HepG2 (cell line): ENCODE measurements around the gene ZNF324B. TPM values are rescaled to one million over a fixed set of nuclear protein-coding genes. Genes with fewer than 3 reads are reported as not detected.

Experiments
- CENPX ChIP-seq: sonication (generic); formaldehyde crosslinking; IDR thresholded peaks from 2 replicates; pipeline ENCODE4 v1.9.0; 2021; ENCODE audit warnings: mild to moderate bottlenecking, missing genetic modification reagents, moderate library complexity
- CREB1 ChIP-seq, 2 experiments: fragments of 450-650 bp in 1 of 2; IDR thresholded peaks; 2 replicates each; pipeline ENCODE4 v1.6.1; 2016 to 2017; ENCODE audit warnings: control low read depth in 1 of 2, mild to moderate bottlenecking in 1 of 2, missing compliant biosample characterization in 1 of 2, missing genetic modification characterization in 1 of 2
- DMTF1 ChIP-seq: sonication (generic); formaldehyde crosslinking; IDR thresholded peaks from 2 replicates; pipeline ENCODE4 v1.4.0; 2020; ENCODE audit warnings: mild to moderate bottlenecking, missing genetic modification reagents
- HNRNPL ChIP-seq: fragments of 200-400 bp; formaldehyde crosslinking; IDR thresholded peaks from 2 replicates; pipeline ENCODE4 v1.6.1; 2017; ENCODE audit warnings: mild to moderate bottlenecking, low read depth, low read length
- KMT2A ChIP-seq: sonication (generic); formaldehyde crosslinking; IDR thresholded peaks from 2 replicates; pipeline ENCODE4 v1.4.0; 2020; ENCODE audit warnings: missing genetic modification reagents
- MTA3 ChIP-seq: sonication (generic); formaldehyde crosslinking; IDR thresholded peaks from 2 replicates; pipeline ENCODE4 v1.4.0; 2020; ENCODE audit warnings: missing genetic modification reagents
- PITX1 ChIP-seq: sonication (generic); formaldehyde crosslinking; IDR thresholded peaks from 2 replicates; pipeline ENCODE4 v1.5.1; 2020; ENCODE audit warnings: mild to moderate bottlenecking, missing genetic modification reagents
- RFX5 ChIP-seq: IDR thresholded peaks from 2 replicates; pipeline ENCODE4 v1.6.1; 2011; ENCODE audit warnings: low read depth, low read length, improper control_type of control experiment
- SOX6 ChIP-seq, 2 experiments: fragments of 450-650 bp in 1 of 2; sonication (generic) in 1 of 2; formaldehyde crosslinking in 1 of 2; IDR thresholded peaks; 2 replicates each; pipeline versions ENCODE4 v1.4.0 to v1.6.1; 2017 to 2020; ENCODE audit warnings: antibody characterized with exemption in 1 of 2, mild to moderate bottlenecking in 1 of 2, missing genetic modification reagents in 1 of 2
- ZNF12 ChIP-seq: sonication (generic); formaldehyde crosslinking; IDR thresholded peaks from 2 replicates; pipeline ENCODE4 v1.5.0; 2020; ENCODE audit warnings: missing genetic modification reagents
- ZNF234 ChIP-seq: sonication (generic); formaldehyde crosslinking; conservative IDR thresholded peaks from 2 replicates; pipeline ENCODE4 v1.5.1; 2020; ENCODE audit warnings: mild to moderate bottlenecking, missing genetic modification reagents
- ZNF382 ChIP-seq: sonication (generic); formaldehyde crosslinking; IDR thresholded peaks from 2 replicates; pipeline ENCODE4 v1.5.0; 2020; ENCODE audit warnings: missing genetic modification reagents, mild to moderate bottlenecking, borderline replicate concordance
- ZNF777 ChIP-seq: sonication (generic); formaldehyde crosslinking; IDR thresholded peaks from 2 replicates; pipeline ENCODE4 v1.4.0; 2020; ENCODE audit warnings: missing genetic modification reagents
- ZNF781 ChIP-seq: sonication (generic); formaldehyde crosslinking; IDR thresholded peaks from 2 replicates; pipeline ENCODE4 v1.5.1; 2020; ENCODE audit warnings: borderline replicate concordance, mild to moderate bottlenecking, missing genetic modification reagents; ENCODE audit errors: not compliant biosample characterization
- polyA plus RNA-seq, 8 experiments: library from polyadenylated mRNA; depleted of rRNA in 3 of 8; stranded (reverse) in 7 of 8; unstranded in 1 of 8; fragments of >200 nt; fragmentation: Illumina TruSeq in 4 of 8; extraction: Trizol in 4 of 8; gene quantifications; 2 replicates each; pipeline versions ENCODE4 v1.2.1 to v1.2.3, GENCODE V29; 2011 to 2016; ENCODE audit warnings: low read depth in 4 of 8, missing spikeins in 1 of 8, mixed read lengths in 1 of 8; ENCODE audit not compliant: insufficient read depth in 1 of 8
- total RNA-seq, 5 experiments: library from RNA; depleted of rRNA; stranded (reverse); fragments of >200 nt; fragmentation: Illumina TruSeq; extraction: Trizol; gene quantifications; 2 replicates each; pipeline ENCODE4 v1.2.3, GENCODE V29; 2016; ENCODE audit warnings: low read depth in 1 of 5
- TF ChIP-seq, protein P1 (sequence below): sonication (generic); formaldehyde crosslinking; IDR thresholded peaks from 2 replicates; pipeline ENCODE4 v1.5.0; 2020; ENCODE audit warnings: mild to moderate bottlenecking, missing genetic modification reagents, borderline replicate concordance
- TF ChIP-seq, protein P2 (sequence below): sonication (generic); formaldehyde crosslinking; IDR thresholded peaks from 2 replicates; pipeline ENCODE4 v1.4.0; 2020; ENCODE audit warnings: missing genetic modification reagents
- TF ChIP-seq, protein P3 (sequence below): sonication (generic); formaldehyde crosslinking; IDR thresholded peaks from 2 replicates; pipeline ENCODE4 v1.4.0; 2020; ENCODE audit warnings: missing genetic modification reagents, low read depth, mild to moderate bottlenecking, borderline replicate concordance

ZNF324B gene
- total and polyA plus RNA-seq, 2 of the 13 experiments (the other 11 are each of a cell fraction or from before 2014, with no cell fraction given): 0.53 to 3.0 TPM

- TF ChIP-seq, protein P1, sequence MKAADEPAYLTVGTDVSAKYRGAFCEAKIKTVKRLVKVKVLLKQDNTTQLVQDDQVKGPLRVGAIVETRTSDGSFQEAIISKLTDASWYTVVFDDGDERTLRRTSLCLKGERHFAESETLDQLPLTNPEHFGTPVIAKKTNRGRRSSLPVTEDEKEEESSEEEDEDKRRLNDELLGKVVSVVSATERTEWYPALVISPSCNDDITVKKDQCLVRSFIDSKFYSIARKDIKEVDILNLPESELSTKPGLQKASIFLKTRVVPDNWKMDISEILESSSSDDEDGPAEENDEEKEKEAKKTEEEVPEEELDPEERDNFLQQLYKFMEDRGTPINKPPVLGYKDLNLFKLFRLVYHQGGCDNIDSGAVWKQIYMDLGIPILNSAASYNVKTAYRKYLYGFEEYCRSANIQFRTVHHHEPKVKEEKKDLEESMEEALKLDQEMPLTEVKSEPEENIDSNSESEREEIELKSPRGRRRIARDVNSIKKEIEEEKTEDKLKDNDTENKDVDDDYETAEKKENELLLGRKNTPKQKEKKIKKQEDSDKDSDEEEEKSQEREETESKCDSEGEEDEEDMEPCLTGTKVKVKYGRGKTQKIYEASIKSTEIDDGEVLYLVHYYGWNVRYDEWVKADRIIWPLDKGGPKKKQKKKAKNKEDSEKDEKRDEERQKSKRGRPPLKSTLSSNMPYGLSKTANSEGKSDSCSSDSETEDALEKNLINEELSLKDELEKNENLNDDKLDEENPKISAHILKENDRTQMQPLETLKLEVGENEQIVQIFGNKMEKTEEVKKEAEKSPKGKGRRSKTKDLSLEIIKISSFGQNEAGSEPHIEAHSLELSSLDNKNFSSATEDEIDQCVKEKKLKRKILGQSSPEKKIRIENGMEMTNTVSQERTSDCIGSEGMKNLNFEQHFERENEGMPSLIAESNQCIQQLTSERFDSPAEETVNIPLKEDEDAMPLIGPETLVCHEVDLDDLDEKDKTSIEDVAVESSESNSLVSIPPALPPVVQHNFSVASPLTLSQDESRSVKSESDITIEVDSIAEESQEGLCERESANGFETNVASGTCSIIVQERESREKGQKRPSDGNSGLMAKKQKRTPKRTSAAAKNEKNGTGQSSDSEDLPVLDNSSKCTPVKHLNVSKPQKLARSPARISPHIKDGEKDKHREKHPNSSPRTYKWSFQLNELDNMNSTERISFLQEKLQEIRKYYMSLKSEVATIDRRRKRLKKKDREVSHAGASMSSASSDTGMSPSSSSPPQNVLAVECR (CRISPR knock-in tag): peak; percentile 94
- no peak for TF ChIP-seq ZNF234 (CRISPR knock-in tag)
- TF ChIP-seq ZNF777 (CRISPR knock-in tag): 0 out of 2 replicates have a peak, but pooled peaks have one; percentile 55
- no peak for TF ChIP-seq SOX6 (IDR thresholded peaks at IDR 0.05)
- peak; percentile 77 for TF ChIP-seq SOX6 (CRISPR knock-in tag; IDR thresholded peaks at IDR 0.05)
- TF ChIP-seq ZNF382 (CRISPR knock-in tag): no peak
- no peak for TF ChIP-seq MTA3 (CRISPR knock-in tag)
- TF ChIP-seq DMTF1 (CRISPR knock-in tag): no peak
- peak; percentile 81 for TF ChIP-seq ZNF781 (CRISPR knock-in tag)
- peak; percentile 68; the same call in 1 of the 2 replicates for TF ChIP-seq PITX1 (CRISPR knock-in tag)
- no peak for TF ChIP-seq CENPX (CRISPR knock-in tag)
- peak; percentile 72 for TF ChIP-seq CREB1 (IDR thresholded peaks at IDR 0.05)
- peak; percentile 81 for TF ChIP-seq CREB1 (CRISPR knock-in tag; IDR thresholded peaks at IDR 0.05)
- TF ChIP-seq RFX5: peak; percentile 39; the same call in 1 of the 2 replicates
- TF ChIP-seq ZNF12: peak; percentile 69
- TF ChIP-seq, protein P2, sequence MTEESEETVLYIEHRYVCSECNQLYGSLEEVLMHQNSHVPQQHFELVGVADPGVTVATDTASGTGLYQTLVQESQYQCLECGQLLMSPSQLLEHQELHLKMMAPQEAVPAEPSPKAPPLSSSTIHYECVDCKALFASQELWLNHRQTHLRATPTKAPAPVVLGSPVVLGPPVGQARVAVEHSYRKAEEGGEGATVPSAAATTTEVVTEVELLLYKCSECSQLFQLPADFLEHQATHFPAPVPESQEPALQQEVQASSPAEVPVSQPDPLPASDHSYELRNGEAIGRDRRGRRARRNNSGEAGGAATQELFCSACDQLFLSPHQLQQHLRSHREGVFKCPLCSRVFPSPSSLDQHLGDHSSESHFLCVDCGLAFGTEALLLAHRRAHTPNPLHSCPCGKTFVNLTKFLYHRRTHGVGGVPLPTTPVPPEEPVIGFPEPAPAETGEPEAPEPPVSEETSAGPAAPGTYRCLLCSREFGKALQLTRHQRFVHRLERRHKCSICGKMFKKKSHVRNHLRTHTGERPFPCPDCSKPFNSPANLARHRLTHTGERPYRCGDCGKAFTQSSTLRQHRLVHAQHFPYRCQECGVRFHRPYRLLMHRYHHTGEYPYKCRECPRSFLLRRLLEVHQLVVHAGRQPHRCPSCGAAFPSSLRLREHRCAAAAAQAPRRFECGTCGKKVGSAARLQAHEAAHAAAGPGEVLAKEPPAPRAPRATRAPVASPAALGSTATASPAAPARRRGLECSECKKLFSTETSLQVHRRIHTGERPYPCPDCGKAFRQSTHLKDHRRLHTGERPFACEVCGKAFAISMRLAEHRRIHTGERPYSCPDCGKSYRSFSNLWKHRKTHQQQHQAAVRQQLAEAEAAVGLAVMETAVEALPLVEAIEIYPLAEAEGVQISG: peak; percentile 97
- TF ChIP-seq KMT2A (CRISPR knock-in tag): peak; percentile 93
- TF ChIP-seq, protein P3, sequence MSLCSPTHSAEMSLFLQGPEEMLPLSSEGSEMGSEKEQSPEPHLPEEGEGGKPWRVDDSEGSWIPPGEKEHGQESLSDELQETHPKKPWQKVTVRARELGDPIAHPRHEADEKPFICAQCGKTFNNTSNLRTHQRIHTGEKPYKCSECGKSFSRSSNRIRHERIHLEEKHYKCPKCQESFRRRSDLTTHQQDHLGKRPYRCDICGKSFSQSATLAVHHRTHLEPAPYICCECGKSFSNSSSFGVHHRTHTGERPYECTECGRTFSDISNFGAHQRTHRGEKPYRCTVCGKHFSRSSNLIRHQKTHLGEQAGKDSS: peak; percentile 91
- 0 out of 2 replicates have a peak, but pooled peaks have one; percentile 45 for TF ChIP-seq HNRNPL
Measured at GRCh38 chr19:58499021-58499927, 47.9 kb downstream of the ZNF324B start (continued).
